ENCODE data around the gene NCLN.
"Not testable (repeated sequence)": the region's sequence is repeated elsewhere in the genome, so short reads cannot be mapped to it uniquely, and the experiment has no call there.

Gene NCLN

DNA sequence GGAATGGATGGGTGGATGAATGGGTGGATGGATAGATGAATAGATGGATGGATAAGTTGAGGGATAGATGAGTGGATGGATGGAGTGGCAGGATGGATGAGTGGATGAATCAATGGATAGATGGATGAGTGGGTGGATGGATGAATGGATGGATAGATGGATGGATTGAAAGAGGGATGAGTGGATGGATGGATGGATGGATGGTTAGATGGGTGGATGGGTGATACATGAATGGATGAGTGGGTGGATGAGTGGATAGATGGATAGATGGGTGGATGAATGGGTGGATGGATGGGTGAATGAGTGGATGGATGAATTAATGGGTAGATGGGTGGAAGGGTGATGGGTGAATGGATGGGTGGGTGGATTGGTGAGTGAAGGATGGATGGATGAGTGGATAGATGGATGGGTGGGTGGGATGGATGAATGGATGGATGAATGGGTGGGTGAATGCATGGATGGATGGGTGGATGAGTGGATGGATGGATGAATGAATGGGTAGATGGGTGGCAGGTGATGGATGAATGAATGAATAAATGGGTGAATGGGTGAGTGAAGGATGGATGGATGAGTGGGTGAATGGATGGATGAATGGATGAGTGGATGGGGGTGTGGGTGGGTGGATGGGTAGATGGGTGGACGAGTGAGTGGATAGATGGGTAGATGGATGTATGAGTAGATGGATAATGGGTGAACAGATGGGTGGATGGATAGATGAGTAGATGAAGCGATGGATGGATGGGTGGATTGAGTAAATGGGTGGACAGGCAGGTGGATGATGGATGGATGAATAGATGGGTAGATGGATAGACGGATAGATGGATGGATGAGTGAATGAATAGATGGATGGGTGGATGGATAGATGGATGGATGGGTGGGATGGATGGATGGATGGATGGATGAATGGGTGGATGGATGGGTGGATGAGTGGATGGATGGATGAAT lies 32.2 kb upstream of the NCLN start:
- Mint-ChIP-seq H3K4me1 (no peaks in the 10 kb centered on the region), H3K9me3 (no peaks in the 10 kb centered on the region), H3K27me3 (ENCODE audit: low read depth) (peaks cover 14% of the 10 kb centered on the region), H3K36me3 (ENCODE audit: low read depth) (no peaks in the 10 kb centered on the region), H3K27ac (no peak overlapping the region), H3K4me3 (no peak overlapping the region)
- TF ChIP-seq, protein P1, sequence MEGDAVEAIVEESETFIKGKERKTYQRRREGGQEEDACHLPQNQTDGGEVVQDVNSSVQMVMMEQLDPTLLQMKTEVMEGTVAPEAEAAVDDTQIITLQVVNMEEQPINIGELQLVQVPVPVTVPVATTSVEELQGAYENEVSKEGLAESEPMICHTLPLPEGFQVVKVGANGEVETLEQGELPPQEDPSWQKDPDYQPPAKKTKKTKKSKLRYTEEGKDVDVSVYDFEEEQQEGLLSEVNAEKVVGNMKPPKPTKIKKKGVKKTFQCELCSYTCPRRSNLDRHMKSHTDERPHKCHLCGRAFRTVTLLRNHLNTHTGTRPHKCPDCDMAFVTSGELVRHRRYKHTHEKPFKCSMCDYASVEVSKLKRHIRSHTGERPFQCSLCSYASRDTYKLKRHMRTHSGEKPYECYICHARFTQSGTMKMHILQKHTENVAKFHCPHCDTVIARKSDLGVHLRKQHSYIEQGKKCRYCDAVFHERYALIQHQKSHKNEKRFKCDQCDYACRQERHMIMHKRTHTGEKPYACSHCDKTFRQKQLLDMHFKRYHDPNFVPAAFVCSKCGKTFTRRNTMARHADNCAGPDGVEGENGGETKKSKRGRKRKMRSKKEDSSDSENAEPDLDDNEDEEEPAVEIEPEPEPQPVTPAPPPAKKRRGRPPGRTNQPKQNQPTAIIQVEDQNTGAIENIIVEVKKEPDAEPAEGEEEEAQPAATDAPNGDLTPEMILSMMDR (IDR thresholded peaks at IDR 0.05; ENCODE audit: unreplicated experiment in 3 of 3): no peak

DNA sequence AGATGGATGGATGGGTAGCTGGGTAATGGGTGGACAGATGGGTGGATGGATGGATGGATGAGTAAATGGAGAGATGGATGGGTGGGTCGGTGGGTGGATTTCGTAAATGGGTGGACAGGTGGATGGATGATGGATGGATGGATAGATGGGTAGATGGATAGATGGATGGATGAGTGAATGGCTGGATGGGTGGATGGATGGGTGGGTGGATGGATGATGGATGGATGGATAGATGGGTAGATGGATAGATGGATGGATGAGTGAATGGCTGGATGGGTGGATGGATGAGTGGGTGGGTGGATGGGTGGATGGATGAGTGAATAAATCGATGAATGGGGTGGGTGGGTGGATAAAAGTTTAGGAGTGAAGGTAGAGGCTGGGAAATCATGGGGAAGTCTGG lies 31.3 kb upstream of the NCLN start:
- H3K4me3 Mint-ChIP-seq; H3K36me3 Mint-ChIP-seq (ENCODE audit: low read depth); H3K9me3 Mint-ChIP-seq; H3K27ac Mint-ChIP-seq; H3K4me1 Mint-ChIP-seq: not testable (repeated sequence)
- H3K27me3 Mint-ChIP-seq (ENCODE audit: low read depth): peaks cover 10% of the 10 kb centered on the region

DNA sequence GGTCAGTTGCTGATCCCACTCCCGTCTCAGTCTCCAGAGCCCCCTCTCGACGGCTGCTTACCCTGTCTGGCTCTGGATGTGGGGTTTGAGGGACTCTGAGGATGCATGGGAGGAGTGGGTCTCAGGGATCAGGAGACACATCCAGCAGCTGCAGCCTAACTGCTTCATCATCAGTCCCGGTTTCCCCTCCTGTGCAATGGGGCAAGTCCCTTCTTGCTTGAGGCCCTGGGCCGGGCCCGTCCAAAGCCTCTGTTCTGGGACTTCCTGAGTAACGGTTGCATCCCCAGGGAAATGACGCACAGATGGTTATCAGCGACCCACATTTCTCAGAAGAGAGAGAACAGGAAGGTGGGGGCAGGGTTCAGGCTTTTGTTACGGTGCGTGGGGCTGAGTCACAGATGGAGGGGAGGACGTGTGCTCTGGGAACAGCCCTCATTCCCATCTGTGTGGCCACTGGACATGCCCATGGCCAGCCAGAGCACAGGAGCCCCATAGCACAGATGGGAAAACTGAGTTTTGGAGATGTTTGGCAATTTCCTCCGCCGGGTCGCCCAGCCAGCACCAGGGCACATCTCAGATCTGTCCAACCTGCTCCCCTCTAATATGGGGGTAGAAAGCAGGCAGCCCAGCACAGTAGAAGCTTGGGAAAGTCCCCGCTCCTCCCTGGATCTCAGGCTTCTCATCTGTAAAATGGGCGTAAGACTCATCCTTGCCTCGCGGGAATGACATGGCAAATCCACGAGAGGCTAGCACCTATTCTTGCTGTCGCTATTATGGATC lies 30.6 kb upstream of the NCLN start:
- H3K4me1 Mint-ChIP-seq: no peaks in the 10 kb centered on the region
- no peak overlapping the region for H3K27ac Mint-ChIP-seq
- no peak overlapping the region for H3K4me3 Mint-ChIP-seq
- H3K36me3 Mint-ChIP-seq (ENCODE audit: low read depth): no peaks in the 10 kb centered on the region
- H3K9me3 Mint-ChIP-seq: no peaks in the 10 kb centered on the region
- peaks cover 10% of the 10 kb centered on the region for H3K27me3 Mint-ChIP-seq (ENCODE audit: low read depth)
- TF ChIP-seq, protein P1 (IDR thresholded peaks at IDR 0.05; ENCODE audit: unreplicated experiment in 3 of 3): no peak

DNA sequence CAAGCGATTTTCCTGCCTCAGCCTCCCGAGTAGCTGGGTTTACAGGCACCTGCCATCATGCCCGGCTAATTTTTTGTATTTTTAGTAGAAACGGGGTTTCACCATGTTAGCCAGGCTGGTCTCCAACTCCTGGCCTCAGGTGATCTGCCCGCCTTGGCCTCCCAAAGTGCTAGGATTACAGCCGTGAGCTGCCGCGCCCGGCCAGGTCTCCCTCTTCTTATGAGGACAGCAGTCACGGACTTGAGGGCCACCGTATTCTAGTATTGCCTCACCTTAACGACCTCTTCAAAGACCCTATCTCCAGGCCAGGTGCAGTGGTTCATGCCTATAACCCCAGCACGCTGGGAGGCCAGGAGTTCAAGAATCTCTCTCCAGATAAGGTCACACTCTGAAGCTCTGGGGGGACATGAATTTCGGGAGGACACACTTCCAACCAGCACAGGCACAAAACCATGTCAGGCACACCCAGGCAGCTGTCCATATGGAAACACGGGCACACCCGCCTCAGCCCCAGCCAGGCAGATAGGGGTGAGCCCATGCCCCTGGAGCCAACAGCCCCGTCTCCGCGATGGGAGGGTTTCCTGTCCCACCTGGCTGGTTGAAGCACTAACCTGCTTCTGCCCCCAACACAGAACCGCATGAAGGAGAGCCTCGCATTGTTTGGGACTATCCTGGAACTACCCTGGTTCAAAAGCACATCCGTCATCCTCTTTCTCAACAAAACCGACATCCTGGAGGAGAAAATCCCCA lies 28.5 kb upstream of the NCLN start:
- Mint-ChIP-seq H3K27ac (no peak overlapping the region), H3K27me3 (ENCODE audit: low read depth) (peaks cover 10% of the 10 kb centered on the region), H3K9me3 (no peaks in the 10 kb centered on the region), H3K4me1 (no peaks in the 10 kb centered on the region), H3K36me3 (ENCODE audit: low read depth) (no peaks in the 10 kb centered on the region), H3K4me3 (no peak overlapping the region)
- TF ChIP-seq, protein P1 (IDR thresholded peaks at IDR 0.05; ENCODE audit: unreplicated experiment in 3 of 3): no peak

DNA sequence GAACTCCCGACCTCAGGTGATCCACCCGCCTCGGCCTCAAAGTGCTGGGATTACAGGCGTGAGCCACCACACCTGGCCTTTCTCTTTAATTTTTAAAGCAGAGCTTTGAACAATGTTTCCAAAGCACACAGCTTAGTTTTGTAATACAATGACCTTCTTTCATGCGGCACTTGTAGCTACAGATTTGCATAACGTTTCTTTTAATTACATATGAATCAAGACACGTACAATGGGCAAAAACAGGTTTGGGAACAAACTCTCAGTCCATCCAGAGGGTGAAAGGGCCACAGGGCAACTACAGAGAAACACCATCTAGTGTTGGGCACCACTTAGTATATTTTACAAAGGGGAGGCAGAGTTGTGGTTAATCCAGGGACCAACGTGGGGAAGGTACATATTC lies 26.2 kb upstream of the NCLN start:
- Mint-ChIP-seq H3K36me3 (ENCODE audit: low read depth) (no peaks in the 10 kb centered on the region), H3K4me3 (no peak overlapping the region), H3K27me3 (ENCODE audit: low read depth) (peaks cover 19% of the 10 kb centered on the region), H3K27ac (no peak overlapping the region), H3K9me3 (no peaks in the 10 kb centered on the region), H3K4me1 (no peaks in the 10 kb centered on the region)
- TF ChIP-seq, protein P1 (IDR thresholded peaks at IDR 0.05; ENCODE audit: unreplicated experiment in 3 of 3): no peak

DNA sequence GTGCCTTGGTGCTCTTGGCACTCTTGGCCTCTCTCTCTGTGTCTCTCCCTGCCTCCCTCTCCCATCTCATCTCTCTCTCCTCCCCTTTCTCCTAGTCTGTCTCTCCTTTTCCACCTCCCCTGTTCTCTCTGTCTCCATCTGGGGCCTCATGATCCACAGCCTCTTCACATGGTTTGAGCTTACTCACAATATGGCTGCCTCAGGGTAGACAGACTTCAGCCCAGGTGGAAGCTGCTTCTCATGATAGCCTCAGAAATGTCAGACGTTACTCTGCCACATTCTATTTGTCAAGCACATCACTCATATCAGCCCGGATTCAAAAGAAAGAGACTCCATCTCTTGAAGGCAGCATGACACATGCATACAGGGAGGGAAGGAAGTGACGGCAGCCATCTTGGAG lies 25.5 kb upstream of the NCLN start:
- Mint-ChIP-seq H3K4me1 (no peaks in the 10 kb centered on the region), H3K4me3 (no peak overlapping the region), H3K27me3 (ENCODE audit: low read depth) (peaks cover 20% of the 10 kb centered on the region), H3K27ac (no peak overlapping the region), H3K9me3 (no peaks in the 10 kb centered on the region), H3K36me3 (ENCODE audit: low read depth) (no peaks in the 10 kb centered on the region)
- TF ChIP-seq, protein P1 (IDR thresholded peaks at IDR 0.05; ENCODE audit: unreplicated experiment in 3 of 3): no peak
